ENCODE data around the gene TMEM250. TPM values are rescaled to one million over a fixed set of nuclear protein-coding genes. Genes with fewer than 3 reads are reported as not detected.
"Not testable (repeated sequence)": the region's sequence is repeated elsewhere in the genome, so short reads cannot be mapped to it uniquely, and the experiment has no call there.

The TMEM250 gene
- total and polyA plus RNA-seq, 12 donors: 9.7 to 26.4 (median 15.4) TPM

- no peak overlapping the region for H3K4me3 ChIP-seq
- 84 to 86% methylated on average over 4 of the region's 4 CpGs for WGBS, 2 donors
- no peak overlapping the region for H3K27ac ChIP-seq
- no peak for DNase-seq
- ATAC-seq: no peak
- no peaks in the 10 kb centered on the region for H3K36me3 ChIP-seq
- TF ChIP-seq CTCF (IDR thresholded peaks at IDR 0.05): no peak
- intact Hi-C loops (cut with DNase I): loop anchor here in 2 of 10 donors (5.0 to 10.0 kb wide), 2 partner anchors 125 to 1118 kb away; no protein-coding TSS in a partner anchor
- H3K27me3 ChIP-seq: peaks cover 4 to 39% (median 33%) of the 10 kb centered on the region in 7 donors
- peaks cover 0 to 4% (median 0%) of the 10 kb centered on the region in 9 donors for H3K4me1 ChIP-seq
- no peaks in the 10 kb centered on the region for H3K9me3 ChIP-seq
These were observed 33.8 kb upstream of the TMEM250 start for GRCh38 chr9:136152543-136152866.

GRCh38 chr9:136151848-136152542, 33.3 kb upstream of the TMEM250 start:
- TF ChIP-seq CTCF (IDR thresholded peaks at IDR 0.05): no peak
- ATAC-seq (no peak), DNase-seq (no peak)
- H3K4me3 ChIP-seq: no peak overlapping the region
- no peaks in the 10 kb centered on the region for H3K36me3 ChIP-seq
- peaks cover 4 to 41% (median 33%) of the 10 kb centered on the region in 7 donors for H3K27me3 ChIP-seq
- intact Hi-C loops (cut with DNase I): loop anchor here in 2 of 10 donors (5.0 to 10.0 kb wide), 2 partner anchors 125 to 1117 kb away; no protein-coding TSS in a partner anchor
- H3K4me1 ChIP-seq: no peaks in the 10 kb centered on the region
- no peaks in the 10 kb centered on the region for H3K9me3 ChIP-seq
- H3K27ac ChIP-seq: no peak overlapping the region
- WGBS, 2 donors: 81 to 96% methylated on average over 27 of the region's 27 CpGs

- no peak overlapping the region for H3K27ac ChIP-seq
- intact Hi-C loops (cut with DNase I): loop anchor here in 2 of 10 donors (5.0 to 10.0 kb wide), 2 partner anchors 126 to 1117 kb away; no protein-coding TSS in a partner anchor
- ATAC-seq (no peak), DNase-seq (no peak)
- no peak for TF ChIP-seq CTCF (IDR thresholded peaks at IDR 0.05)
- no peaks in the 10 kb centered on the region for H3K36me3 ChIP-seq
- no peak overlapping the region for H3K4me3 ChIP-seq
- WGBS, 2 donors: 41 to 48% methylated on average over 25 of the region's 25 CpGs
- no peaks in the 10 kb centered on the region for H3K4me1 ChIP-seq
- peaks cover 4 to 45% (median 33%) of the 10 kb centered on the region in 7 donors for H3K27me3 ChIP-seq
- no peaks in the 10 kb centered on the region for H3K9me3 ChIP-seq
These were observed 32.6 kb upstream of the TMEM250 start for GRCh38 chr9:136151214-136151804.

- not testable (repeated sequence) for DNase-seq, ATAC-seq, H3K27ac ChIP-seq, H3K9me3 ChIP-seq, H3K36me3 ChIP-seq, H3K4me3 ChIP-seq, H3K4me1 ChIP-seq
- H3K27me3 ChIP-seq: peaks cover 7 to 46% (median 35%) of the 10 kb centered on the region in 7 donors
- intact Hi-C loops (cut with DNase I): loop anchor here in 2 of 10 donors (5.0 to 10.0 kb wide), 2 partner anchors 127 to 1116 kb away; no protein-coding TSS in a partner anchor
- 84 to 85% methylated on average over 7 of the region's 7 CpGs for WGBS, 2 donors
These were observed 32.1 kb upstream of the TMEM250 start for GRCh38 chr9:136150664-136151213.
